NCI-H2107 (cell line): ENCODE results near the gene MUC20.

Experiments used
- DNase-seq: peaks from one replicate; lab custom pipeline; 2025; lab: John Stamatoyannopoulos, UW

The MUC20 gene

DNA sequence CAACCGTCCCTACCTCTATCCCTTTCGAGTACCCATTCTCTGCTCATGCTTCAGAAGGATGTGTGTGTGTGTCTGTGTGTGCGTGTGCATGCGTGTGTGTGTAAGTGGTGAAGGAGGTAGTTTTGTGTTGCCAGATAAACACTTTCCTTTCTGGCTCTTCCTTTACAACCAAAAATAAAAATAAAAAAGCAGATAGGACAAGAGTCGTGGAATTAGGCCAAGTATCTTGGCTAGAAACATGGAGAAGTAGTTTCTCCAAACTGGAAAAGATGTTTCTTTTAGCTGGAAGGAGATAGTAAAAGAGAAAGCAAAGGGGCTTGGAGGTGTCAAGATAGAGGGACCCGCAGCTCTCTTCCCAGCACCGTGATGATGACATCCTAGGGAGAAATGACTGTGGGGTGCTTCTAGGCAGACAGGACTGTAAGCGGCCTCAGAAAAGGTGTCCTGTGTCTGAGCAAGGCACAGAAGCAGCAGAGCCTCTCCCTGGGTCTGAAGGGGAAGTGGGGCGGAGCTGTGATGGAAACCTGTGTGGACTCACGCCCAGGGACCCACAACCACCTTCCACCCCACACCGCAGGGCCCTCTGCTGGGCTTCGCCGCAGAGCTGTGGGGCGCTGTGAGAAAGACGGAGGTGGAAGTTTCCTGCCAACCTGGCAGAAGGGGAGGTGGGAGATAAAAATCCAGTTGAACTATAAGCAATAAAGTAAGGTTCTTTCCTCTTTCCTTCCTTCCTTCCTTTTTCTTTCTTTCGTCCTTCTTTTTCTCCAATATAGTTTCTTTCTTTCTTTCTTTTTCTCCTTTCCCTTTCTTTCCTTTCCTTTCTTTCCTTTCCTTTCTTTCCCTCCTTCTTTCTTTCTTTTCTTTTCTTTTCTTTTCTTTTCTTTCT is 35.3 kb downstream of the MUC20 start:
- no peak for DNase-seq

GRCh38 chr3:195757438-195757770 is 36.6 kb downstream of the MUC20 start:
- DNase-seq = no peak

GRCh38 chr3:195757827-195758226 is 37.0 kb downstream of the MUC20 start:
- no peak for DNase-seq

DNA sequence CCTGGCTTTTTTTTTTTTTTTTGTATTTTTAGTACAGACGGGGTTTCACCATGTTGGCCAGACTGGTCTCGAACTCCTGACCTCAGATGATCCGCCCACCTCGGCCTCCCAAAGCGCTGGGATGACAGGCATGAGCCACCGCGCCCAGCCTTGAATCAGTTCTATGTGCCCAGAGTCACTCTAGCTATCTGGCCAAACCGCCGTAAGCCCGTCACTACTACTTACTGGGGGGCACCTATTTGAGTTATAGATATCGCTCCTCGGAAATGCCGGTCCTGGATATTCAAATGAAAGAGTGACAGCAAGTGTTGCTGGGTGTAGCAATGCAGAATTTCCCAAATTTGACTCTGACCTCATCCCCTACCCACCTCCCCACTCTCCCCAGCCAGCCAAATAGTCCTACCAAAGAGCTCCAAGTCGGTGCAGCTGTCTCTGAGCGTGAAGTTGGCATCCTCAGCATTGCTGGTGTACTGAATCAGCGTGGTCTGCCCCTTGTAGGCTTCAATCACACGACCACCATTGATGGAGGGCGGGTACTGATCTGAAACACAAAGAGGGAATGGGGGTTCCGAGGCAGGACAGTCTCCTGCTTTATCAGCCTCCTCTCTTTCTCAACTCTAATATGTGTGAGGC is 38.1 kb downstream of the MUC20 start:
- DNase-seq = no peak

GRCh38 chr3:195760345-195761122 is 39.8 kb downstream of the MUC20 start:
- no peak for DNase-seq

DNA sequence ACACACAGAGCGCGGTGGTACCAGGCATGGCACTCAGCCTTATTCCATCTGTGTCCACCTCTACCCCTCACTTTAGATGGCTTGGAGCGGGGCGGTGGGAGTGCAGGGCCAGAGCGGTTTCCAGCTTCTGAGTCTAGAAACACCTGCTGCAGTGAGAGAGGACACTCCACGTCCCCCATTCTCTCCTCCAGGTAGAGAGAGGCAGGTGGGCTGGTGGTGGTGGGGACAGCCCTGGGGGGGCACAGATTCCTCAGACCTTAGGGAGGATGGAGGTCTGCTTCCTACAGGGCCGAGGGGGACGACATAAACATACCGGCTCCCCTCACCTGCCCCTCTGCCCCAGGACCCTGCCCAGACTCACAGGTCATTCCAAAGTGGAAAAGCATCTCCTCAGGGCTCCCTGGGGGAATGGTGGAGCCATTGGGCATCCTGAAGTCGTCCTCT is 40.4 kb downstream of the MUC20 start:
- no peak for DNase-seq

- no peak for DNase-seq
Measured at GRCh38 chr3:195761567-195762248, 40.9 kb downstream of the MUC20 start.

DNA sequence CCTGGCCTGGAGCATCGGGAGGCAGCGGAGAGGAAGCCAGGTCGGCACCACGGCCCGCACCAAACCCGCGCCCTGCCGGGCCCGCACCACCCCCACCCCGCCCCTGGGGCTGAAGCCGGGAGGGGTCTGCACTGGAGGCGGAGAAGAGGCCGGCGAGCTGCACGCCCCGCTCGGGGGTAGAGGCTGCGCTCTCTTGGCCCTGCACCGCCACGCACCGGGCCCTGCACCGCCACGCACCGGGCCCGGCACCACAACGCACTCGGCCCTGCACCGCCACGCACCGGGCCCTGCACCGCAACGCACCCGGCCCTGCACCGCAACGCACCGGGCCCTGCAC is 41.4 kb downstream of the MUC20 start:
- no peak for DNase-seq

DNA sequence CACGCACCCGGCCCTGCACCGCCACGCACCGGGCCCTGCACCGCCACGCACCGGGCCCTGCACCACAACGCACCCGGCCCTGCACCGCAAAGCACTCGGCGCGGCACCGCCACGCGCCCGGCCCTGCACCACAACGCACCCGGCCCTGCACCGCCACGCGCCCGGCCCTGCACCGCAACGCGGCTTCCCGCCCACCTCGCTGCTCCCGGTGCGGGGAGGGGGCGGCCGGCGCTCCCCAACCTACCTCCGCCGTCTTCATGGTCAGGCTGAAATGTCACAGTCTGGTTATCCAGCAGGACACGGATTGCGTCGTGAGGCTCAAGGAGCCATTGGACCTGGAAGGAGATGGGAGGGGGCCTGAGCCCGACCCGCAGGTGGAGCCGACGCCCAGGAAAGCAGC is 41.8 kb downstream of the MUC20 start:
- DNase-seq = no peak

GRCh38 chr3:195763076-195763830 is 42.5 kb downstream of the MUC20 start:
- no peak for DNase-seq

DNA sequence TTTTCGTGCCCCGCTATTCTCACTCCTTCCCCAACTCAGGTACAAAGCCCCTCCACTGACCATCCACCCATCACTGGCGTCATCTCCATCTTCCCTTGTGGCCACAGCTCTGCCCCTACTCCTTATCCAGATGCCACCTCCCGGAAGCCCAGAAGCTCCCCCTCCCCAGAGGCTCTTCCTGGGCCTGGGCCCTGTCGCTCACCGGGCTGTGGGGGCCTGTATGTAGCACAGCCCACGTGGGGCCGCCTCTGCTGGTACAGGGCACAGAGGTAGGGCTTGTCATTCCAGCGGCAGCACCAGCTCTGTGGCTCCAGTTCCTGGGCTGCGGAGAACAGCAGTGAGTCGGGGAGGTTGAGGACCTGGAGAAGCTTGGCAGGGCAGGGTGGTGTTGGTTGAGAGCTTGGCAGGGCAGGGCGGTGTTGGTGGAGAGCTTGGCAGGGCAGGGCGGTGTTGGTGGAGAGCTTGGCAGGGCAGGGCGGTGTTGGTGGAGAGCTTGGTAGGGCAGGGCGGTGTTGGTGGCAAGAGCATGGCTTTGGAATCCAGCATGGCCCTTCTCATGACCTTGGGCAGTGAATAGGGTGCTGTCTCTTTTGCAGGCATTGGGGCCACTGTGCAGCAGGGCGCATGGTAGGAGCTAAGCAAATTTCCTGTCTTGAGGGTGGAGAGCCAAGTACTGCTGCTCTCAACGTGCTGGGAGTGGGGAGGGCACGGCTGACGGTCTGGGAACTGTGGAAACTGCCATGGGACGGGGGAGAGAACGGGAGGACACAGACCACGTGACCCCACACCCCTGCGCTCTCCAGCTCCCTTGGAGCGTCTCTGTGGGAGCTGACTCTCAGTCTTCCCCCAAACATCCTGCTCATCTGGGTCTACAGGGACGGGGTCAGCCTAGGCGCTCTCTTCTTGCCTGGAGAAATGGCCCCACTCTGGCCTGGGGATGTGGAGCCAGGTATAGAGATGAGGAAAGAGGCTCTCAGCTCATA is 43.4 kb downstream of the MUC20 start:
- DNase-seq = no peak

DNA sequence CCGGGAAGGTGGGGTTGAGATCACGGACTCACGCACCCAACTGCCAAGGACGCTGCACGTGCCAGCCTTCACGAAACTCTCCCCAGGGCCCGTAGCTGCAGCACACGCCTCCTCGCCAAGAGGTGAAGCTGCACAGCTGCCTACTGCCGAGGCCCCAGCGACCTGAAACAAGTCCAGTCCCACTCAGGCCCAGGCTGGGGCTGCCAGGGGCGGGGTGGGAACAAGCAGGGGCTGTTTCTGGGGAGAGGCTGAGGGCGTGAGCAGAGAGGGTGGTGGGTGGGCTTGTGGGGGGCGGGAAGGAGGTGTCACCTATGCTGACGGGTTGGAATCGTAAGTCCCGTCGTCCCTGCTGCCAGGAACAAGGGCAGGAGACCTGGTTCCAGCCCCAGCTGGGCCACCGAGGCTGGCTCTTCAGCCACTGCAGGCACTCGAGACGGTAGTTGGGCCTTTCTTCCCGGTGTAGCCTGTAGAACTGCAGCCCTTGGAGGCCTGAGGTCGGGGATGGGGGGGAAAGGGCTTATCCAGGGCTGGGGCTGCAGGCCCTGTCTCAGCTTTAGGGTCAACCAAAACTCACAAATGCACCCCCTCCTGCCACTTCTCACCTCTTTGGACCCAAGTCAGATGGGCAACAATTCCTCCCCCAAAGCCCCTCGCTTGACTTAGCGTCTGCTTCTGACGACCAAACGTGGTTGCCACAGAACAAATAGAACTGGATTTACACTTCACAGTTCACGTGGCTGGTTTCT is 44.4 kb downstream of the MUC20 start:
- DNase-seq = no peak

DNA sequence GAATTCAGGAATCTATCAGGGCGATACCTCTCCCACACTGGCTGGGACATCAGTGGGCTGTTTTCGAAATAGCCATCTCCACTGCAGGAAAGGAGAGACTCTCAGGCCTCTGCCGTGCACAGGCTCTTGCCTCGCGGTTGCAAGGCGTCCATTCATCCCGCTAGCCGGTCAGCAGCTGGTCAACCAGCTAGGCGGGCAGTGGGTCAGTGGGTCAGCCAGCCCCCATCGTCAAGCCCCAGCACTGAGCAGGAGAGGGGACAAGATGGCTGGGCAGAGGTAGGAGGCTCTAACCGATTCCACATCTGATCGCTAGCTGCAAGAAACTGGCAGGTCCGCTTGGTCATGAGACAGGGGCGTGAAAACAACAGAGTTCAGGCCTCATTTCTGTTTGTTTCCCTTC is 45.9 kb downstream of the MUC20 start:
- no peak for DNase-seq

DNA sequence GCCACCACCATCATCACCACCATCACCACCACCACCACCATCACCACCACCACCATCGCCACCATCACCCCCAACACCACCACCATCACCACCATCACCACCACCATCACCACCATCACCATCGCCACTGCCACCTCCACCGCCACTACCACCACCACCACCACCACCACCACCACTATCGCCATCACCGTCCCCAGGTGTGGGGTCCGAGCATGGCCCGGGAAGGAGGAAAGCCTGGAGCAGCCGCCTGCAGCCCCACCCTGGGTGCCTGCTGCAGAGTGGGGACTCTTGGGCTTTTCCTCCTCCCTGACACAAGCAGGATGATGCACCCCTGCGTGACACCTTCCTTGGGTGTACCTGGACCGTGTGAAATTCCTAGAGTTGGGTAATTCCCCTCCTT is 47.0 kb downstream of the MUC20 start:
- no peak for DNase-seq

- no peak for DNase-seq
Measured at GRCh38 chr3:195768414-195768813, 47.6 kb downstream of the MUC20 start.

GRCh38 chr3:195768831-195769303 is 48.1 kb downstream of the MUC20 start:
- no peak for DNase-seq

DNA sequence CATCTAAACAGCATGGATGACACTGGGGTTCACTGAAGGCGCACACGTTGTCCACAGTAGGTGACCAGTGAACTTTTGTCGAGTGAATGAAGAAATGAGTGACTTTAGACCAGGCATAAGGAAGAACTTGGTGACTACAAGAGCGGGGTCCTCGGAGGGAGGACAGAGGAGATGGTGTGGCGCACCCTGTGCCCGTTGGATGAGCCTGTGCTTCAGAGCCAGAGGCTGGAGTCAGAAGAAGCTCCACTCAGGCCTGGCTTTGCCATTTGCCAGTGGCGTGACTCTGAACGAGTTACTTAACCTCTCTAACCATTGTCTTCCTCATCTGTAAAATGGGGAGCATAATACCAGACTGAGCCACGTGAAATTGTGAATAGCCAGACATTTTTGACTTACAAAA is 48.8 kb downstream of the MUC20 start:
- no peak for DNase-seq

DNA sequence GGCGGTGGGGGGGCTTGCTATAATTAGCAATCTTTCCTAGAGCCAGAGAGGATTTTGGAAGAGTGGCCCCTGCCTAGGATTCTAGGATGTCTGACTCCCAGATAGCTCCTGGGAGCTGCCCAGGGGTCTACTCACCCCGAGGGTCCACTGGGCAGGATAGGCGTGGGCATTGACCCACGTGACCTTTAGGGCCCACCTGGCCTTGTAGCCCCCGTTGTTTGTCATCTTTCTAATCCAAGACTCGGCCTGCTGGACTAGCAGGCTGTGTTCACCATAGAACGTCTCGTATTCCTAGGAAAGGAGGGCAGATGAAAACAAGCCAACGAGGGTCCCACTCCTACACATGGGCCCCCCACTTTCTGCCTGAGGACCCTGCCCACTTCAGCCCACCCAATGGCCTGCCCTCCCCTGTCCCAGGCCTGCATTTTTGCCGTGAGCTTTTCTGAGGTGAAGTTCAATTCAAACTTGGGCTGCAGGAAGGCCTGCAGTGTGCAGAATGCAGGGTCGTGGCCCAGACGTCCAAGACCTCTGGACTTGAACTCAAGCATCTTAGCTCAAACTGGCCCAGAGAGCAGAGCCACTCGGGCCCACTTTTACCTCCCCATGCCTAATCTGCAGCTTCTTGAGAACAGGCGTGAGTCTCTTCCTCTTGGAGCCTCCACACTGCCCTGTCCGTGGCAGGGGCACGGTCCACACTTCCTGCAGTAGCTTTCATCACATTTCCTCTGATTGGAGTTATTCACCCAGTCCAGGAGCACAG is 49.5 kb downstream of the MUC20 start:
- no peak for DNase-seq
